H1 (cell line): ENCODE data around the gene TBCD. TPM values are rescaled to one million over a fixed set of nuclear protein-coding genes. Genes with fewer than 3 reads are reported as not detected.

Experiments
- CTCF ChIA-PET: fragments of 300-600 bp; sonication (Branson Sonifier 250); formaldehyde crosslinking; loops from one replicate; lab custom pipeline; 2021; ENCODE audit not compliant: partially characterized antibody; lab: Charles Lee
- POLR2A ChIA-PET: fragments of 300-600 bp; sonication (Branson Sonifier 250); formaldehyde crosslinking; loops from one replicate; lab custom pipeline; 2021; ENCODE audit warnings: inconsistent platforms; ENCODE audit not compliant: partially characterized antibody; lab: Charles Lee
- DNase-seq, 2 experiments: peaks; one replicate each; pipeline versions ENCODE4 v3.0.0 to v3.0.0-alpha.2; 2010 to 2022; ENCODE audit warnings: low spot score in 2 of 2, low read depth in 1 of 2, mixed read lengths in 1 of 2
- FAIRE-seq: peaks from 2 replicates; lab custom pipeline; 2011; peaks lifted over from hg19 to GRCh38; lab: Jason Lieb, UNC
- H2AFZ ChIP-seq: 2 replicates; pipeline ENCODE4 v1.8.1; 2012; ENCODE audit warnings: low read length, inconsistent platforms
- H2AK5ac ChIP-seq: 2 replicates; pipeline ENCODE4 v1.6.1; 2013; ENCODE audit warnings: low read depth, low read length
- H2BK120ac ChIP-seq: replicated peaks from 2 replicates; pipeline ENCODE3; 2013; ENCODE audit warnings: low read depth, low read length, inconsistent platforms
- H2BK12ac ChIP-seq: 2 replicates; pipeline ENCODE4 v1.6.1; 2013; ENCODE audit warnings: low read depth, low read length
- H2BK15ac ChIP-seq: 2 replicates; pipeline ENCODE4 v1.6.1; 2013; ENCODE audit warnings: low read length
- H2BK20ac ChIP-seq: 2 replicates; pipeline ENCODE4 v1.6.1; 2013; ENCODE audit warnings: low read length
- H2BK5ac ChIP-seq: 2 replicates; pipeline ENCODE4 v1.6.1; 2013; ENCODE audit warnings: low read depth, low read length
- H3K14ac ChIP-seq: 2 replicates; pipeline ENCODE4 v1.6.1; 2013; ENCODE audit warnings: inconsistent platforms; ENCODE audit not compliant: insufficient read length
- H3K18ac ChIP-seq: 2 replicates; pipeline ENCODE4 v1.6.1; 2013; ENCODE audit warnings: low read length; ENCODE audit errors: extremely low read depth
- H3K23ac ChIP-seq: 2 replicates; pipeline ENCODE4 v1.6.1; 2013; ENCODE audit warnings: inconsistent platforms; ENCODE audit not compliant: insufficient read length
- H3K23me2 ChIP-seq: 2 replicates; pipeline ENCODE4 v1.6.1; 2013; ENCODE audit warnings: low read depth, low read length
- H3K27ac ChIP-seq: 2 replicates; pipeline ENCODE4 v1.6.1; 2011; ENCODE audit warnings: low read depth, low read length, inconsistent platforms
- H3K27me3 ChIP-seq, 4 experiments: replicated peaks in 1 of 4; 1 replicate in 1 of 4; 2 replicates in 3 of 4; pipeline versions ENCODE4 v1.6.1 to v1.8.1; 2011 to 2013; ENCODE audit warnings: low read length in 3 of 4, mild to moderate bottlenecking in 3 of 4, inconsistent platforms in 2 of 4, mixed read lengths in 2 of 4, moderate library complexity in 1 of 4; ENCODE audit not compliant: control insufficient read depth in 3 of 4, insufficient read depth in 3 of 4; ENCODE audit errors: extremely low read depth in 1 of 4
- H3K36me3 ChIP-seq, 4 experiments: 2 replicates each; pipeline versions ENCODE4 v1.6.1 to v1.8.1; 2011 to 2013; ENCODE audit warnings: mild to moderate bottlenecking in 4 of 4, low read length in 3 of 4, moderate library complexity in 2 of 4, control low read depth in 1 of 4, inconsistent platforms in 1 of 4; ENCODE audit not compliant: insufficient read depth in 4 of 4, control insufficient read depth in 2 of 4
- H3K4ac ChIP-seq: replicated peaks from 2 replicates; pipeline ENCODE3; 2013; ENCODE audit warnings: low read length, low read depth, mixed read lengths, inconsistent platforms; ENCODE audit not compliant: insufficient read length
- H3K4me1 ChIP-seq, 4 experiments: replicated peaks in 1 of 4; 1 replicate in 1 of 4; 2 replicates in 3 of 4; pipeline versions ENCODE4 v1.6.1 to v1.8.1; 2011 to 2013; ENCODE audit warnings: low read length in 3 of 4, inconsistent platforms in 2 of 4, mixed read lengths in 1 of 4; ENCODE audit not compliant: insufficient read depth in 4 of 4, control insufficient read depth in 3 of 4
- H3K4me2 ChIP-seq, 2 experiments: 2 replicates each; pipeline versions ENCODE4 v1.6.1 to v1.8.1; 2011 to 2013; ENCODE audit warnings: low read depth in 2 of 2, low read length in 2 of 2, control low read depth in 1 of 2, inconsistent platforms in 1 of 2, mild to moderate bottlenecking in 1 of 2; ENCODE audit not compliant: insufficient read depth in 1 of 2
- H3K4me3 ChIP-seq, 4 experiments: fragments of 200-600, 300-600 bp in 1 of 4; sonication (generic), shearing (Covaris generic), sonication (Bioruptor Twin) in 1 of 4; 2 replicates each; pipeline versions ENCODE4 v1.5.1 to v1.8.1; 2011 to 2016; ENCODE audit warnings: low read length in 4 of 4, low read depth in 3 of 4, control low read depth in 2 of 4, inconsistent platforms in 2 of 4, mild to moderate bottlenecking in 2 of 4, mixed read lengths in 1 of 4, moderate library complexity in 1 of 4; ENCODE audit not compliant: insufficient read depth in 2 of 4; ENCODE audit errors: extremely low read depth in 1 of 4
- H3K56ac ChIP-seq: replicated peaks from 2 replicates; pipeline ENCODE3; 2013; ENCODE audit warnings: low read depth, mild to moderate bottlenecking, mixed read lengths, low read length, inconsistent platforms; ENCODE audit not compliant: insufficient read length
- H3K79me1 ChIP-seq: 2 replicates; pipeline ENCODE4 v1.6.1; 2013; ENCODE audit warnings: low read depth, low read length, control low read depth
- H3K79me2 ChIP-seq, 2 experiments: 2 replicates each; pipeline versions ENCODE4 v1.6.1 to v1.8.1; 2012 to 2013; ENCODE audit warnings: low read length in 2 of 2, mild to moderate bottlenecking in 2 of 2, inconsistent platforms in 1 of 2; ENCODE audit not compliant: insufficient read depth in 2 of 2, control insufficient read depth in 1 of 2
- H3K9ac ChIP-seq, 4 experiments: replicated peaks in 1 of 4; 1 replicate in 1 of 4; 2 replicates in 3 of 4; pipeline versions ENCODE4 v1.6.1 to v1.8.1; 2011 to 2013; ENCODE audit warnings: low read depth in 3 of 4, low read length in 3 of 4, control low read depth in 2 of 4, mild to moderate bottlenecking in 2 of 4, moderate library complexity in 2 of 4, inconsistent platforms in 1 of 4; ENCODE audit errors: extremely low read depth in 1 of 4
- H3K9me3 ChIP-seq, 2 experiments: 2 replicates each; pipeline versions ENCODE4 v1.6.1 to v1.8.1; 2012 to 2013; ENCODE audit warnings: mild to moderate bottlenecking in 2 of 2, moderate library complexity in 2 of 2, control low read depth in 1 of 2, inconsistent platforms in 1 of 2, low read depth in 1 of 2, low read length in 1 of 2, mixed read lengths in 1 of 2; ENCODE audit not compliant: insufficient read depth in 2 of 2
- H4K20me1 ChIP-seq, 2 experiments: replicated peaks in 1 of 2; 2 replicates each; pipeline versions ENCODE3 to v1.8.1; 2011 to 2013; ENCODE audit warnings: inconsistent platforms in 2 of 2, low read length in 2 of 2, mild to moderate bottlenecking in 1 of 2; ENCODE audit not compliant: insufficient read depth in 2 of 2, control insufficient read depth in 1 of 2
- H4K5ac ChIP-seq: 2 replicates; pipeline ENCODE4 v1.6.1; 2013; ENCODE audit warnings: low read length, low read depth, mixed read lengths, inconsistent platforms; ENCODE audit not compliant: insufficient read length
- H4K8ac ChIP-seq: 2 replicates; pipeline ENCODE4 v1.8.0; 2013; ENCODE audit warnings: mild to moderate bottlenecking, moderate library complexity, low read length, inconsistent platforms; ENCODE audit not compliant: insufficient read depth; ENCODE audit errors: extremely low read depth
- H4K91ac ChIP-seq: replicated peaks from 2 replicates; pipeline ENCODE3; 2013; ENCODE audit warnings: low read length, mixed read lengths, inconsistent platforms; ENCODE audit not compliant: insufficient read length
- ASH2L ChIP-seq: fragments of 200-600, 300-600 bp; sonication (generic); IDR thresholded peaks from one replicate; pipeline ENCODE4 v1.7.1; 2017; ENCODE audit warnings: low read length
- BCL11A ChIP-seq, 2 experiments: IDR thresholded peaks; one replicate each; pipeline ENCODE4 v1.6.1; 2011; ENCODE audit warnings: low read depth in 2 of 2, low read length in 2 of 2, mild to moderate bottlenecking in 2 of 2
- CBX8 ChIP-seq: fragments of 300-800, 300-1000 bp; sonication (generic); IDR thresholded peaks from 2 replicates; pipeline ENCODE4 v1.7.1; 2016; ENCODE audit warnings: low read depth, low read length, borderline replicate concordance
- HDAC6 ChIP-seq: IDR thresholded peaks from one replicate; pipeline ENCODE4 v1.7.1; 2012; ENCODE audit warnings: low read depth, mild to moderate bottlenecking, inconsistent platforms, low read length, moderate library complexity
- RAD21 ChIP-seq, 2 experiments: IDR thresholded peaks in 1 of 2; conservative IDR thresholded peaks in 1 of 2; 2 replicates each; pipeline ENCODE4 v1.6.1; 2011; ENCODE audit warnings: low read depth in 2 of 2, low read length in 2 of 2, improper control_type of control experiment in 1 of 2, inconsistent platforms in 1 of 2, mild to moderate bottlenecking in 1 of 2, moderate library complexity in 1 of 2
- SIN3A ChIP-seq, 2 experiments: IDR thresholded peaks in 1 of 2; conservative IDR thresholded peaks in 1 of 2; 2 replicates each; pipeline ENCODE4 v1.6.1; 2011 to 2012; ENCODE audit warnings: low read length in 2 of 2, improper control_type of control experiment in 1 of 2, low read depth in 1 of 2, mild to moderate bottlenecking in 1 of 2
- TCF12 ChIP-seq: IDR thresholded peaks from 2 replicates; pipeline ENCODE4 v1.6.1; 2011; ENCODE audit warnings: low read depth, mild to moderate bottlenecking, low read length
- WGBS, 2 experiments: shearing (Covaris generic) in 1 of 2; methylation state at CpG; one replicate each; pipeline versions ENCODE4 v1.1.6 to v1.1.7; 2013 to 2015; ENCODE audit warnings: low lambda C conversion rate in 2 of 2, mixed read lengths in 2 of 2, inconsistent platforms in 1 of 2, low coverage in 1 of 2, missing lambda C conversion rate in 1 of 2; ENCODE audit not compliant: insufficient replicate concordance in 2 of 2, insufficient coverage in 1 of 2, insufficient read length in 1 of 2; ENCODE audit errors: extremely low coverage in 1 of 2, missing lambda C conversion rate in 1 of 2; 5-methylcytosine and 5-hydroxymethylcytosine counted together
- polyA plus RNA-seq, 7 experiments: library from polyadenylated mRNA; depleted of rRNA in 3 of 7; stranded (reverse) in 5 of 7; unstranded in 2 of 7; fragments of >200 nt in 5 of 7; fragments of 200-250 nt in 2 of 7; gene quantifications; 1 replicate in 5 of 7; 2 replicates in 1 of 7; 4 replicates in 1 of 7; pipeline versions ENCODE4 v1.2.1 to v1.2.3, GENCODE V29; 2011 to 2013; ENCODE audit warnings: missing spikeins in 2 of 7, mixed read lengths in 2 of 7
- total RNA-seq: library from RNA; stranded (reverse); fragmentation: NEBNext Ultra II Directional; extraction: Animal tissue kit (Norgen Biotek cat#: 25700); gene quantifications from 2 replicates; pipeline ENCODE4 v1.2.1, GENCODE V29; 2021

The TBCD gene
- total and polyA plus RNA-seq, 2 of the 8 experiments (the other 6 are each of a cell fraction or from before 2014, with no cell fraction given) = 118 to 162 TPM

DNA sequence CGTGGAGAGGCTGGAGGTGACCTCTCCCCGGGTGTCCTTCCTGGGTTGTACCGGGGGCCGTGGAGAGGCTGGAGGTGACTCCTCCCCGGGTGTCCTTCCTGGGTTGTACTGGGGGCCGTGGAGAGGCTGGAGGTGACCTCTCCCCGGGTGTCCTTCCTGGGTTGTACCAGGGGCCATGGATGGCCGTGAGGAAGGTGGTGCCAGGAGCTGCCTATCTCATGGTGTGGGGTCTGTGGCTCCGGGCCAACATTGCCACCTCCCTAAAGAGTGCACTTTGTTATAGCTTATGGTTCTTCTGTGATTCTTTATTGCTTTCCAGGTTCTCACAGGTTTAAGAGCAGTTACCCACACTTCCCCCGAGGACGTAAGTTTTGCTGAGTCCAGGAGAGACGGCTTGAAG lies 174.2 kb downstream of the TBCD start:
- Histone ChIP-seq H2BK20ac (no peak overlapping the region), H3K9ac (no peak overlapping the region), H3K79me2 (no peaks in the 10 kb centered on the region), H3K9me3 (no peaks in the 10 kb centered on the region), H3K4me1 (no peaks in the 10 kb centered on the region), H2BK15ac (no peak overlapping the region), H3K23me2 (no peaks in the 10 kb centered on the region), H3K4me3 (no peak overlapping the region), H3K27ac (no peak overlapping the region), H4K20me1 (peaks cover 0 to 5% of the 10 kb centered on the region in 2 experiments), H3K27me3 (no peaks in the 10 kb centered on the region), H3K56ac (no peak overlapping the region), H2BK120ac (no peak overlapping the region), H3K23ac (no peak overlapping the region), H2BK12ac (no peak overlapping the region)
- POLR2A ChIA-PET = no interaction called here
- no peak for TF ChIP-seq HDAC6
- TF ChIP-seq ASH2L = no peak
- TF ChIP-seq RAD21 (IDR thresholded peaks at IDR 0.05 in 1 of 2, conservative IDR thresholded peaks at IDR 0.05 in 1 of 2; ENCODE audit: low read depth in 2 of 2, low read length in 2 of 2) = no peak
- TF ChIP-seq BCL11A (IDR thresholded peaks at IDR 0.05; ENCODE audit: low read depth in 2 of 2, low read length in 2 of 2) = no peak
- no peak for TF ChIP-seq SIN3A (conservative IDR thresholded peaks at IDR 0.05 in 1 of 2, IDR thresholded peaks at IDR 0.05 in 1 of 2; ENCODE audit: low read depth in 1 of 2, low read length in 2 of 2)
- TF ChIP-seq TCF12 = no peak
- no peak for TF ChIP-seq CBX8
- TF ChIP-seq, all 59 proteins: peak for 0
- Histone ChIP-seq H3K79me1 (no peaks in the 10 kb centered on the region; the same call in 1 of the 2 replicates), H2AK5ac (no peak overlapping the region), H3K4me2 (no peak overlapping the region), H4K91ac (no peak overlapping the region), H4K8ac (no peak overlapping the region), H2AFZ (no peak overlapping the region), H2BK5ac (no peak overlapping the region), H3K36me3 (peaks cover 11 to 52% (median 39%) of the 10 kb centered on the region in 4 experiments; a peak in 6 of 8 replicates), H4K5ac (no peak overlapping the region), H3K4ac (no peak overlapping the region), H3K18ac (no peak overlapping the region), H3K14ac (no peak overlapping the region)
- 91% methylated on average over 5 of the region's 12 CpGs; no CpG with 5 or more reads in 1 of the 2 experiments for WGBS, 2 experiments
- CTCF ChIA-PET = interaction anchor here (0.6 to 3.9 kb wide), 10 partner anchors 9 to 795 kb away, joined by 3 to 16 read pairs (median 4); no protein-coding TSS in a partner anchor
- FAIRE-seq (no peak), DNase-seq (no peak)
